K562 (cell line): ENCODE measurements around the gene SCUBE1.

ENCODE experiments used
- ETV6 ChIP-seq, 3 experiments: fragments of 150-350 bp in 1 of 3; sonication (generic) in 1 of 3; formaldehyde crosslinking in 1 of 3; IDR thresholded peaks; 2 replicates each; pipeline versions ENCODE4 v1.6.1 to v1.8.0; 2014 to 2022; ENCODE audit warnings: borderline replicate concordance in 2 of 3, low read depth in 2 of 3, antibody characterized with exemption in 1 of 3, low read length in 1 of 3, mild to moderate bottlenecking in 1 of 3, missing genetic modification reagents in 1 of 3
- HMG20B ChIP-seq: fragments of 250-450 bp; sonication (Bioruptor Pico); IDR thresholded peaks from 2 replicates; pipeline ENCODE4 v1.5.0; 2021; ENCODE audit warnings: mild to moderate bottlenecking
- NFXL1 ChIP-seq: fragments of 450-650 bp; formaldehyde crosslinking; IDR thresholded peaks from 2 replicates; pipeline ENCODE4 v1.4.0; 2021; ENCODE audit warnings: mild to moderate bottlenecking
- TF ChIP-seq, protein P1 (sequence below), 3 experiments: IDR thresholded peaks in 2 of 3; conservative IDR thresholded peaks in 1 of 3; 2 replicates each; pipeline ENCODE4 v1.5.1; 2011 to 2012; ENCODE audit warnings: low read length in 3 of 3, mild to moderate bottlenecking in 3 of 3, control low read depth in 2 of 3, improper control_type of control experiment in 1 of 3, inconsistent platforms in 1 of 3, low read depth in 1 of 3, mixed read lengths in 1 of 3, moderate library complexity in 1 of 3; ENCODE audit not compliant: insufficient read depth in 2 of 3

DNA sequence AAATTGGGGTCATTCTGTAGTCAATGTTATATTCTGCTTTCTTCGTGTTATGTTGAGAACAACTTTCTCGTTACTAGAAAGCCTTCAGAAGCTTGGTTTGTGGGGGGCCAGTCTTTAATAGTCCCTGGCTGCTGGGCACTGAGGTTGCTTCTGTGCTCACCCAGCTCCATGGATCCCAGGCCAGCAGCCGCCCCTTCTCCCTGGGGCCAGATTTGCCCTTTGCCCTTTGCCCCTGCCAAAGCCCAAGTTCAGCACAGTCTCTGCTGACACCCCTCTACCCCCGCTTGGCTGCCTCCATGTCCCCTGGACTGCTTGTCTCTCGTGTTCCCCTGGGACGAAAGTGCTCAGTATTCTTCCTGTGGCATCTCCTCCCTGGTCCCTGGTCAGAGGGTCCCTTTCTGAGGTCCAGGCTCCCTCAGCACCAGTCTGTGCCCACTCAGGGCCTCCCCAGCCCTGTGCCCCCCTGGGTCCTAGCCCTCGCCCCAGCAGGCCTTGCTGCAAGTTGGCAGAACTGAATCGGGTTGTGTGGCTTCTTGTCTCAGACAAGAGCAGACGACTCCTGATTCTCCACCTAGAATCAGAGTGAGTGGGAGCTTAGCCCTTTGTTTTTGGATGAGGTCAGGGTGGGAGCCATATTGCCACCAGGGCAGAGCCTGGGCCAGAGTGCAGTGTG is 185.2 kb downstream of the SCUBE1 start:
- no peak for TF ChIP-seq HMG20B (CRISPR knock-in tag)
- TF ChIP-seq NFXL1 (CRISPR knock-in tag): no peak
- TF ChIP-seq, protein P1, sequence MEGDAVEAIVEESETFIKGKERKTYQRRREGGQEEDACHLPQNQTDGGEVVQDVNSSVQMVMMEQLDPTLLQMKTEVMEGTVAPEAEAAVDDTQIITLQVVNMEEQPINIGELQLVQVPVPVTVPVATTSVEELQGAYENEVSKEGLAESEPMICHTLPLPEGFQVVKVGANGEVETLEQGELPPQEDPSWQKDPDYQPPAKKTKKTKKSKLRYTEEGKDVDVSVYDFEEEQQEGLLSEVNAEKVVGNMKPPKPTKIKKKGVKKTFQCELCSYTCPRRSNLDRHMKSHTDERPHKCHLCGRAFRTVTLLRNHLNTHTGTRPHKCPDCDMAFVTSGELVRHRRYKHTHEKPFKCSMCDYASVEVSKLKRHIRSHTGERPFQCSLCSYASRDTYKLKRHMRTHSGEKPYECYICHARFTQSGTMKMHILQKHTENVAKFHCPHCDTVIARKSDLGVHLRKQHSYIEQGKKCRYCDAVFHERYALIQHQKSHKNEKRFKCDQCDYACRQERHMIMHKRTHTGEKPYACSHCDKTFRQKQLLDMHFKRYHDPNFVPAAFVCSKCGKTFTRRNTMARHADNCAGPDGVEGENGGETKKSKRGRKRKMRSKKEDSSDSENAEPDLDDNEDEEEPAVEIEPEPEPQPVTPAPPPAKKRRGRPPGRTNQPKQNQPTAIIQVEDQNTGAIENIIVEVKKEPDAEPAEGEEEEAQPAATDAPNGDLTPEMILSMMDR (IDR thresholded peaks at IDR 0.05 in 2 of 3, conservative IDR thresholded peaks at IDR 0.05 in 1 of 3; ENCODE audit: insufficient read depth in 2 of 3, low read depth in 1 of 3, low read length in 3 of 3): no peak
- no peak for TF ChIP-seq ETV6 (IDR thresholded peaks at IDR 0.05; ENCODE audit: borderline replicate concordance in 1 of 2, low read depth in 2 of 2, low read length in 1 of 2)
- no peak for TF ChIP-seq ETV6 (CRISPR knock-in tag; IDR thresholded peaks at IDR 0.05; ENCODE audit: borderline replicate concordance)
